Measurements from ENCODE around the gene TNIP1.

The TNIP1 gene

DNA sequence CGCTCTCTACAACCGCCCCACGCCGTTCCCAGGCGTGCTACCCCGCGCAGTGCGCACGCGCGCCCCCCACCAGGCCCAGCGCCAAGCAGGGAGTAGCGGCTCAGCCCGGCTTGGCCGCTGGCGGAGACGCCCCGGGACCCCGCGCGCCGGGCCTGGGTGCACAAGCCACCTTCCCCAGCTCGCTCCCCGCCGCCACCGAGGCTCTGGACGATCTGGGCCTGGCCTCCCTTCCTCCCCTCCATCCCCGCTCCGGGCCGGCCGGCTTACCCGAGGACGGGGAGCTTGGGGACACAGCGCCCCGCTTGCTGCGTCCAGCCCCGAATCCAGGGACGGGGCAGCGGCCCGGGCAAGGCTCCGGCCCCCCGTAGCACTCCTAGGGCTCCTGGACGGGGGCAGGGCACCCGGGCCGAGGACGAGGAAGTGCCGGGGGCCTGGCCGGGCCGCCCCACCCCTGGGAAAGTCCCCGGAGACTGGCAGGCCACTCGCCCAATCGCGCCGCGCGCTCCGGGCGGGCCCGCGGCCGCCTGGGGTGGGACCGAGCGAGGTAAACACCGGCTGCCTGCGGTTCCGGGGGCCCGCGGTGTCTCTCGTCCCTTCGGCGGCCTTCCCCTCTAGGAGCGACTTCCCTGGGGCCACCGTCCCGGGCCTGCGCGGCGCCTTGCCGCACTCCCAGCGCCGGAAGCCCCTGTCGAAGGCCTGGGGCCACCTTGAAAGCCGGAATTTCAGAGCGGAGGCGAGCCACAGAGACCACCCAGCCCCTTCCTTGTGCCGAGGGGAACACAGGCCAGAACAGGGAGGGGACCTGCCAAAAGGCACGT is at the start of gene TNIP1:
Gene TNIP1 (minus strand): TSS at position 422 of the 818 bp plus-strand sequence. CDS start 15,939 bp downstream, outside the sequence.
- DNase-seq (ENCODE audit: low spot score) = peak; percentile 90

- no peak for DNase-seq (ENCODE audit: low spot score)
Observed at GRCh38 chr5:151130235-151130921, 49.5 kb upstream of the TNIP1 start.

DNA sequence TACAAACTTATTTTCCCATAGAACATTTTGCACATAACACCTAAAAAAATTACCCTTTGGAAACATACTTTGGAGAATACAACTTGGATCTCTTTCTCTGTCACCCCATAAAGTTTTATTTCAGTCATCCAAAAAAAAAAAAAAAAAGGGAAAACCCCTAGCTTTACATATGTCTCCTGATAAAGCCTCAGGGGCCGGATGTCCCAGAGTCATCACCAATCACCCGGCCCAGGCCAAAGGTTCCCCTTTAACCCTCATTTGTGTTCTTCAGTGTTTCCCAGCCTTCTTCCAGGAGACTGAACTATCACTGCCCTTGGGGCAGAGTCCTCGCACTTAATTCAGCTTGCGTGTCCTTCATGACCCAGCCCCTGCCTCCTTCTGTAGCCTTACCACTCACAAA is 48.0 kb upstream of the TNIP1 start:
- DNase-seq (ENCODE audit: low spot score) = no peak

- no peak for DNase-seq (ENCODE audit: low spot score)
Observed at GRCh38 chr5:151127926-151128325, 47.1 kb upstream of the TNIP1 start.

GRCh38 chr5:151126199-151126645 is 45.4 kb upstream of the TNIP1 start:
- DNase-seq (ENCODE audit: low spot score) = peak; percentile 67

DNA sequence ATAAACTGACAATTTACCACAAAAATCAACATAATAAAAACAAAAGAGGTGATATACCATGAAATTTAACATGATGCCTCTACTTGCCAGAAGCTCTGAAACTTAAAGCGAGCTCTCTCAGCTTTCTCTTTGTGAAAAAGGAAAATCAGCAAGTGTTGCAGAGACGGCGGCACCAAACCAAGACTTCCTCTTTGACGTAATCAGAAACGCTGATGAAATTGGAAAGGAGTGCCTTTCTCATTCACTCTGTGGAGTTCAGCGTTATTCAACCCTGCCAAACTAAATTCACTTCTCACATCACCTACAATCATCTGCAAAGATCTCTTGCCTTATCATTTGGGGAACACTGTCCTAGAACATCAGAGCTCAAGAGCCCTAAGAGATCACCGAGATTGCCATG is 44.6 kb upstream of the TNIP1 start:
- peak; percentile 50 for DNase-seq (ENCODE audit: low spot score)

DNA sequence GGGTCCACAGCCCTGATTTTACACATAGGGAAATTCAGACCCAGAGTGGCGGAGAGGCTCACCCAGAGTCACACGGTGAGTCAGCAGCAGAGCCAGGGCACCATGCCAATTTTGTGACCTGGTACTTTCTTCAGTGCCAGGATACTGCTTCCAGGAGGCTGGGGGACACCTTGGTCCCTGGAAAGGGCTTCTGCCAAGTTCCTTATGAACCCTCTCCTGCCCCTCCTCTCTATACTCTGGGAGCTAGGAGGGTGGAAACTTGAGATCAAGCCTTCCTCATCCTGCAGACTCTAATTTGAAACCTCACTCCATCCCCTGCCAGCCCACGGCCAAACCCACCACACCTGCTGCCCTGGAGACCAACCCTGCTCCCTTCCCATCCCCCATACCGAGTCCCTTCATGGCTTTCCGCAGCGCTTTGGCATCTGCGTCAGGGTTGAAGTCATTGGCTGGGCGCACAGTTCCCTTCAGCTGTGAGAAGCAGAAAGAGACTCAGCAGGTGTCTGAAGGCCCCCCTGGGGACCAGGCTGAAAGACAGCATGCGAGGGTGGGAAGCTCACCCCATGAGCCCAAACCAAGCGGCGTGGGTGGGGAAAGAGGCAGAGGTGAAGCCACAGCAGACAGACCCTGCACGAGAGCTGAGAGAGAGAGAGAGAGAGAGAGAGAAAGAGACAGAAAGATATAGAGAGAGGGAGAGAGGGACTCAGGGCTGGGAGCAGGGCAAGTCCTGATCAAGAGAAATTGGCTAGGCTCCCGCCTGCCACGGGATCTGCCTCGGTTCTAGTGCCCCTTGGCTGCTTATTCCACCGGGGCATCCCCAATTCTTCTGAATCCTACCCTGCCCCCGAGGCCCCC is 43.3 kb upstream of the TNIP1 start:
- no peak for DNase-seq (ENCODE audit: low spot score)

- DNase-seq (ENCODE audit: low spot score) = no peak
Observed at GRCh38 chr5:151122828-151123227, 42.0 kb upstream of the TNIP1 start.

- DNase-seq (ENCODE audit: low spot score) = peak; percentile 23
Observed at GRCh38 chr5:151121665-151122064, 40.8 kb upstream of the TNIP1 start.

DNA sequence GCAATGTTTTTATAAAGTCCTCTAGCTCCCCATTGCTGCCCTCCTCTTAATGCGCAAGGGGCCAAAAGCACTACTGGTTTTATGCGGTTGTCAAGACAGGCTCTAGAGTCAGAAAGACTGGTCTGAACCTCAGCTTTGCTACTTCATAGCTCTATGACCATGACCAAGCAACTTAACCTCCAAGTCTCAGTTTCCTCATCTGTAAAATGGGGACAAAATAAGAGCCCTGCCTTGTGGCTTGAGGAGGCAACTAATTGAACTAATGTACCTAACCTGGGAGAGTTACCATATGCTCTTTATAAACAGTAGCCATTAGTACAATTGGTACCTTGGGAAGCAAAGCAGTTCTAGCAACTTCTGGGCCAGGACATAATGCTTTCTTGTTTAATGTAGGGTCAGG is 40.3 kb upstream of the TNIP1 start:
- DNase-seq (ENCODE audit: low spot score) = no peak

- no peak for DNase-seq (ENCODE audit: low spot score)
Observed at GRCh38 chr5:151118913-151119575, 38.2 kb upstream of the TNIP1 start.

- peak; percentile 58 for DNase-seq (ENCODE audit: low spot score)
Observed at GRCh38 chr5:151115272-151115905, 34.6 kb upstream of the TNIP1 start.

DNA sequence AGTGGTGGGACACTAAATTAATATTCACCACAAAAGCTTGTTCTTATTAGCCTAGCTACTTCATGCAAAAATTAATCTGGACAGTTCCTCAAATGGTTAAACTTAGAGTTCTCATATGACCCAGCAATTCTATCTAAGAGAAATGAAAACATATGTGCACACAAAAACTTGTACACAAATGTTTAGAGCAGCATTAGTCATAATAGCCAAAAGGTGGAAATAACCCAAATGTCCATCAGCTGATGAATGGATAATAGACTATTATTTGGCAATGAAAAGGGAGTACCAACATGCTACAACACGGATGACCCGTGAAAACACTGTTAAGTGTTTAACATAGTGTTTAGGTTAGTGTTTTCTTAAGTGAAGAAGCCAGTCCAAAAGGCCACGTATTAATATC is 32.8 kb upstream of the TNIP1 start:
- no peak for DNase-seq (ENCODE audit: low spot score)

- DNase-seq (ENCODE audit: low spot score) = no peak
Observed at GRCh38 chr5:151110992-151111391, 30.2 kb upstream of the TNIP1 start.

- DNase-seq (ENCODE audit: low spot score) = no peak
Observed at GRCh38 chr5:151110122-151110681, 29.4 kb upstream of the TNIP1 start.

GRCh38 chr5:151108566-151108965 is 27.7 kb upstream of the TNIP1 start:
- DNase-seq (ENCODE audit: low spot score) = no peak

DNA sequence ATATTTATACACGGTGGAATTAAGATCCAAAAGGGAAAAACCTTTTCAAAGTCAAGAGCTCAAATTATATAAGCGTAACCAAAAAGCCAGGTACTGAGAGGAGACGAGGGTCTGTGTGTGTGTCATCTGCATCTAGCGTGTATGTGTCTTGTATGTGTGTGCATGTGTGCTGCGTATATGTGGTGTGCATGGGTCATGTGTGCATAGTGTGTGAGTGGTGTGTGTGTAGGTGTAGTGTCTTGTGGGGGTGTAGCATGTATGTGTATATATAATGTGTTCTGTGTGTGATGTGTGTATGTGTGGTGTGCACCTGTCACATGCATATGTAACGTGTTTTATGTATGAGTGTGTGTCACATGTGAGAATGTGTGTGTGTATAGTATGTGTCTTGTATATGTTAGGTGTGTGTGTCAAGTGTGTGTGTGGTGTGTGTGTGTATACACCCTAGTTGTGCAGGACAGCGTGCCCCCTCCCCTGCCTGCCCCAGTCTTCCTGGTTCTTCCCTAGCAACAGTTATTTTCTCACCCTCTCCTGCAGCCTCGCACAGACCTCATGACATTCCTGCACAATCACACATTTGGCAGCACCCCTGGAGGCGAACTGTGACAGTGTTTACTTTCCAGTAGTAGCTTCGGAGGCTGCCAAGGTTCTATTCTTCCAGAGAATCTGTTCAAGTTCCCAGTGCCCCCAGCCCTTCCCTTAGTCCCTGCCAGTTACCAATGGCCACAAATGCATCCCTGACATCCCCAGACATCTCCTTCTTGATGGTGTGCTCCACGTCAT is 27.1 kb upstream of the TNIP1 start:
- no peak for DNase-seq (ENCODE audit: low spot score)

GRCh38 chr5:151107084-151107483 is 26.2 kb upstream of the TNIP1 start:
- DNase-seq (ENCODE audit: low spot score) = no peak

GRCh38 chr5:151106509-151106908 is 25.7 kb upstream of the TNIP1 start:
- no peak for DNase-seq (ENCODE audit: low spot score)

DNA sequence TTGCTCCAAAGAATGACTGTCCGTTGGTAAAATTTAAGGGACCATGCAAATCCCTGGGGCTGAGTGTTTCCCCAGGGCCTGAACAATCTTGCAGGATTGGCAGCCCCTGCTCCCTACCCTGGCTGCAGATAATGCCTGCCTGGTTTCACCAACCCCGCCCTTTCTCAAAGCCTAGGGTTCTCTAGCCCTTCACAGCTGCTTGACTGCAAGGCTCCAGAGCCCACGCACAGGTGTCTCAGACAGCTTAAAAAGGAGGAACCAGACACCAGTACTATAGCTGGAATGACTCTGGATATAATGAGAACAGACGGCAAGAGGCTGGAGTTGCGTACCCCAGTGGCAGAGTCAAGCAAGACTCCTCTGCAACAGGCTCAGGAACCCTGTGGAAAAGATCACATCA is 25.2 kb upstream of the TNIP1 start:
- no peak for DNase-seq (ENCODE audit: low spot score)

Measured in pons (tissue), 1 donor.